ENCODE results near the gene PCNX2.

PCNX2 gene

GRCh38 chr1:233033361-233033760, 262.2 kb downstream of the PCNX2 start:
- TF ChIP-seq, protein P1, sequence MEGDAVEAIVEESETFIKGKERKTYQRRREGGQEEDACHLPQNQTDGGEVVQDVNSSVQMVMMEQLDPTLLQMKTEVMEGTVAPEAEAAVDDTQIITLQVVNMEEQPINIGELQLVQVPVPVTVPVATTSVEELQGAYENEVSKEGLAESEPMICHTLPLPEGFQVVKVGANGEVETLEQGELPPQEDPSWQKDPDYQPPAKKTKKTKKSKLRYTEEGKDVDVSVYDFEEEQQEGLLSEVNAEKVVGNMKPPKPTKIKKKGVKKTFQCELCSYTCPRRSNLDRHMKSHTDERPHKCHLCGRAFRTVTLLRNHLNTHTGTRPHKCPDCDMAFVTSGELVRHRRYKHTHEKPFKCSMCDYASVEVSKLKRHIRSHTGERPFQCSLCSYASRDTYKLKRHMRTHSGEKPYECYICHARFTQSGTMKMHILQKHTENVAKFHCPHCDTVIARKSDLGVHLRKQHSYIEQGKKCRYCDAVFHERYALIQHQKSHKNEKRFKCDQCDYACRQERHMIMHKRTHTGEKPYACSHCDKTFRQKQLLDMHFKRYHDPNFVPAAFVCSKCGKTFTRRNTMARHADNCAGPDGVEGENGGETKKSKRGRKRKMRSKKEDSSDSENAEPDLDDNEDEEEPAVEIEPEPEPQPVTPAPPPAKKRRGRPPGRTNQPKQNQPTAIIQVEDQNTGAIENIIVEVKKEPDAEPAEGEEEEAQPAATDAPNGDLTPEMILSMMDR (IDR thresholded peaks at IDR 0.05; ENCODE audit: insufficient read depth, low read length, missing control alignments), result no peak
- no peak overlapping the region for H3K4me3 ChIP-seq (ENCODE audit: low read depth, low read length)
- CTCF ChIA-PET, result no interaction called here
- POLR2A ChIA-PET, result no interaction called here
- DNase-seq (ENCODE audit: low read depth, low spot score), result peak; percentile 10

DNA sequence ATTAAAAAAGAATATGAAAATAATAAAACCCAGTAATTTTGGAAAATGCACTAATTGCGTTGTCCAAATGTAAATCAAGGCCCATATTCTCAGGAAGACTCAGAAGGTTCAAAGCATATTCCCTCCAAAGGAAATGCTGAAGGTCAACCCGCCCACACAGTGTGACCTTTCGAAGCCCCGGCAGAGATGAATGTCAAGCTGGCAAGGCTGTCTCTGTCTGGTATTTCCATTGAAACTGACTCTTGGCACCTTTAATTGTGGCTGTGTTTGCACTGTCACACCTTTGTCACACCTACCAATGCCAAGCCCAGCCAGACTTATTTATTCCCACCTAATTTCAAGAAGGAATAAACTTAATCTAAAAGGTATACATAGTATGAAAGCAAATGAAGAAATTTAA, 262.6 kb downstream of the PCNX2 start:
- no peak overlapping the region for H3K4me3 ChIP-seq (ENCODE audit: low read depth, low read length)
- ChIA-PET POLR2A (no interaction called here), CTCF (no interaction called here)
- DNase-seq (ENCODE audit: low read depth, low spot score), result no peak
- TF ChIP-seq, protein P1 (IDR thresholded peaks at IDR 0.05; ENCODE audit: insufficient read depth, low read length, missing control alignments), result no peak

DNA sequence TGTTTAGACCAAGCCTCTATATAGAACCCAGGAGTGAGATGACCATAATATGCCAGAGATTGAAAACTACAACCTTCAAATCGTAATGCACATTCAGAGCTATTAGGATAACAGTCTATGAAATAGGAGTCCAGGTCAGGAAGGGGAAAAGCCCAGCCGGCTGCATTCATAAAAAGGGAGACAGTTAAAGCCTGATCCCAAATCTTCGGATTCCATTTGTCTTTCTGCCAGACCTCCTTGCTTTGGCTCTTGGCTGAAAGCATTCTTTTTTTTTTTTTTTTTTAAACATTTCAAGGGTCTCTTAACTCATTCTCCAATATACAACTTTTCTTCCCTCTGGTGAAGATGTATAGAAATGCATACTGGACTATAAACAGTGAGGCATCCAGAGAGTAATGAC, 264.0 kb downstream of the PCNX2 start:
- no peak overlapping the region for H3K4me3 ChIP-seq (ENCODE audit: low read depth, low read length)
- ChIA-PET POLR2A (no interaction called here), CTCF (no interaction called here)
- TF ChIP-seq, protein P1 (IDR thresholded peaks at IDR 0.05; ENCODE audit: insufficient read depth, low read length, missing control alignments), result no peak
- no peak for DNase-seq (ENCODE audit: low read depth, low spot score)

DNA sequence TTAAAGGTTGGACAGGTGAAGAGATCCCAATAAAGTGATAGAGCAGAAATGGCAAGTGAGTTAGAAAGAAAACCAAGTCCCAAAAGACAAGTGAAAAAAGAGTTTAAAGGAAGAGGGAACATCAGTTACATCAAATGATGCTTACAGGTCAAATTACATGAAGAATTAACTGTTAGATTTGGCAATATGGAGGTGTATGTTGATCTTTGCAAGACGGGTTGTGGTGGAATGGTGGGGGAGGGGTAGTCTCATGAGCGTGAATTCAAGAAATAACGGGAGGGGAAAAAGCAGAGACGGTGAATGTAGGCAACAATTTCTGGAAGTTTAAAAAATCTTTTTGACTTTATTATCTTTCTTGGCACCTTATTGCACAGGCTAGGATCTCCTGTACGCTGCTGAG, 268.5 kb downstream of the PCNX2 start:
- ChIA-PET CTCF (no interaction called here), POLR2A (no interaction called here)
- no peak overlapping the region for H3K4me3 ChIP-seq (ENCODE audit: low read depth, low read length)
- TF ChIP-seq, protein P1 (IDR thresholded peaks at IDR 0.05; ENCODE audit: insufficient read depth, low read length, missing control alignments), result no peak
- DNase-seq (ENCODE audit: low read depth, low spot score), result no peak

DNA sequence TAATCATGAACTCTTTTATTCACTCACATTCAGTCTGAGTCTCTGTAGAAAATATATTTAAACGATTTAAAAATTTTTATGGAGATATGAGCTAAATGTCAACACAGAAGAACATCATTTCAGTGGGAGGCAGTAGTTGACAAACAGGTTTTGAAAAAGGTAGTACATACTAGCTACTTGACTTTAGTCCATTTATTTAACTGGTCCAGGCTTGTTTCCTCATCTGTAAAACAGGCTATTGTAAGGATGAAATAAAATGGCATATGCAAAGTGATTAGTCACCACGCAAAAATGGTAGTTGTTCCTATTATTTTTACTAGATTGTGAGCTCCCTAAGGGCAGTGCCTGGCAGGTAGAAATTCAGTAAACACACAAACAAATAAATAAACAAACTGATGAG, 270.0 kb downstream of the PCNX2 start:
- ChIA-PET POLR2A (no interaction called here), CTCF (interaction anchor here (1.1 to 1.5 kb wide), 3 partner anchors 10 to 35 kb away, joined by 3 to 6 read pairs (median 6); no protein-coding TSS in a partner anchor)
- no peak for DNase-seq (ENCODE audit: low read depth, low spot score)
- no peak overlapping the region for H3K4me3 ChIP-seq (ENCODE audit: low read depth, low read length)
- TF ChIP-seq, protein P1 (IDR thresholded peaks at IDR 0.05; ENCODE audit: insufficient read depth, low read length, missing control alignments), result no peak

DNA sequence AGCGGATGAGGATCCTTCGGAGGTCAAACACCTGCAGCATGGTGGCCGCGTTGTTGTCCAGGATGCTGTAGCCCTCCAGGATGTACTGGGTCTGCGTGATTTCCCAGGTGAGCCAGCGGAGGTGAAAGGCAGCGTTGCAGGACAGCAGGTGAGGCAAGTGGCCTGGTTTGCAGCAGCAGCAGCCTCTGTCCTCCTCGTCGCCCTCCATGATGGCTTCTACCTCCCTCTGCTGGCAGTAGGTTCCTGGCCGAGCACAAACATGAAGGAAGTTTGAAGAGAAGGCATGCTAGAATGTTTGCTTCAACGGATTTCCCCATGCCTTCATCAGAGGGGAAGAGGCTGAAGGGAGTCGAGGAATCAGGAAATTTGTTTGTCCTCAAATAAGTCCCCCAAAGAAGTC, 270.4 kb downstream of the PCNX2 start:
- no peak for DNase-seq (ENCODE audit: low read depth, low spot score)
- TF ChIP-seq, protein P1 (IDR thresholded peaks at IDR 0.05; ENCODE audit: insufficient read depth, low read length, missing control alignments), result peak; percentile 71
- no peak overlapping the region for H3K4me3 ChIP-seq (ENCODE audit: low read depth, low read length)
- CTCF ChIA-PET, result interaction anchor here (1.1 to 1.6 kb wide), 5 partner anchors 10 to 390 kb away, joined by 3 to 6 read pairs (median 6); no protein-coding TSS in a partner anchor
- POLR2A ChIA-PET, result no interaction called here

All from AG04449 (cell line).